Kidney (tissue), 14 donors: ENCODE measurements around the gene NT5C1A. TPM values are rescaled to one million over a fixed set of nuclear protein-coding genes. Genes with fewer than 3 reads are reported as not detected.

Experiments
- DNase-seq, 5 donors: peaks; one replicate each; pipeline ENCODE4 v3.0.0-alpha.2; 2013 to 2020
- FAIRE-seq: peaks from 2 replicates; lab custom pipeline; 2012; peaks lifted over from hg19 to GRCh38; lab: Jason Lieb, UNC
- H3K27ac ChIP-seq, 2 donors: one replicate each; pipeline ENCODE4 v1.7.0; 2013; ENCODE audit warnings: low read depth in 2 of 2, low read length in 2 of 2, inconsistent platforms in 1 of 2
- H3K27me3 ChIP-seq: one replicate; pipeline ENCODE4 v1.7.1; 2013; ENCODE audit warnings: low read length, inconsistent platforms; ENCODE audit not compliant: control insufficient read depth, insufficient read depth
- H3K36me3 ChIP-seq, 3 donors: one replicate each; pipeline versions ENCODE4 v1.7.0 to v1.7.1; 2013; ENCODE audit warnings: low read length in 3 of 3, control low read depth in 1 of 3, inconsistent platforms in 1 of 3; ENCODE audit not compliant: insufficient read depth in 3 of 3, control insufficient read depth in 2 of 3
- H3K4me1 ChIP-seq, 3 donors: one replicate each; pipeline versions ENCODE4 v1.7.0 to v1.7.1; 2013; ENCODE audit warnings: low read length in 3 of 3, inconsistent platforms in 1 of 3, low read depth in 1 of 3; ENCODE audit not compliant: control insufficient read depth in 2 of 3, insufficient read depth in 2 of 3
- H3K4me3 ChIP-seq, 3 donors: one replicate each; pipeline versions ENCODE4 v1.7.0 to v1.8.1; 2013; ENCODE audit warnings: low read length in 3 of 3, control low read depth in 1 of 3, inconsistent platforms in 1 of 3
- H3K9ac ChIP-seq, 3 donors: one replicate each; pipeline versions ENCODE4 v1.7.0 to v1.7.1; 2013; ENCODE audit warnings: low read length in 3 of 3, control low read depth in 1 of 3, inconsistent platforms in 1 of 3
- H3K9me3 ChIP-seq, 3 donors: one replicate each; pipeline versions ENCODE4 v1.7.0 to v1.7.1; 2013; ENCODE audit warnings: low read length in 3 of 3, control low read depth in 1 of 3, inconsistent platforms in 1 of 3; ENCODE audit not compliant: control insufficient read depth in 2 of 3, insufficient read depth in 1 of 3
- intact Hi-C: fragments of 100-400 bp; cut with DNase I; formaldehyde crosslinking; loops from one replicate; pipeline ENCODE4 v1.11.1; 2022
- polyA plus RNA-seq: library from polyadenylated mRNA; stranded (reverse); fragments of 350-450 nt; fragmentation: Illumina TruSeq; extraction: RNeasy Lipid Tissue Mini Kit (QIAGEN cat#74804); gene quantifications from one replicate; pipeline ENCODE4 v1.2.3, GENCODE V29; 2014; ENCODE audit warnings: low read depth, low replicate concordance; ENCODE audit not compliant: insufficient read depth
- total RNA-seq: library from RNA; stranded (reverse); fragmentation: NEBNext Ultra II Directional; extraction: Animal tissue kit (Norgen Biotek cat#: 25700); gene quantifications from one replicate; pipeline ENCODE4 v1.2.1, GENCODE V29; 2021
- TF ChIP-seq, protein P1 (sequence below): IDR thresholded peaks from 3 replicates; pipeline ENCODE4 v1.5.1; 2012; ENCODE audit warnings: mild to moderate bottlenecking, moderate library complexity, borderline replicate concordance; ENCODE audit not compliant: insufficient read depth; ENCODE audit errors: extremely low read depth
- donor health status: control.
- donor health status: control.
- donor health status: control.
- donor health status: control.
- donor health status: control.
- donor health status: DM: yes; HTN: yes; CAD: no.
- donor health status: Normal renal cell carcinoma (clear cell type).

NT5C1A gene
- total and polyA plus RNA-seq, 2 donors from 2014 or later, result 0.62 to 2.0 TPM

DNA sequence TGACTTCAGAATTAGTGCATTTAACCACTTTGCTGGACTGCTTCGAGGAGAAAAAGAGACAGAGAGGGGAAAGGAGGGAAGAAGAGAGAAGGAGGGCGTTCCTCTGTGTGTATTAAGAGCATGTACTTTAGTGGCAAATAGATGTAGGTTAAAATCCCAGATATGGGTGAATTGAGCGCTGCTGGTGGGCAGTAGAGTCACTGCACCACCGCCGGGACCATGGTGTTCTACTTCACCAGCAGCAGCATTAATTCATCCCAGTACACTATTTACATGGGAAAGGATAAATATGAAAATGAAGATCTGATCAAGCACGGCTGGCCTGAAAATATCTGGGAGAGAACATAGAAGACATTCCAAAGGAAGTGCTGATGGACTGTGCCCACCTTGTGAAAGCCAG is 45.9 kb upstream of the NT5C1A start:
- TF ChIP-seq, protein P1, sequence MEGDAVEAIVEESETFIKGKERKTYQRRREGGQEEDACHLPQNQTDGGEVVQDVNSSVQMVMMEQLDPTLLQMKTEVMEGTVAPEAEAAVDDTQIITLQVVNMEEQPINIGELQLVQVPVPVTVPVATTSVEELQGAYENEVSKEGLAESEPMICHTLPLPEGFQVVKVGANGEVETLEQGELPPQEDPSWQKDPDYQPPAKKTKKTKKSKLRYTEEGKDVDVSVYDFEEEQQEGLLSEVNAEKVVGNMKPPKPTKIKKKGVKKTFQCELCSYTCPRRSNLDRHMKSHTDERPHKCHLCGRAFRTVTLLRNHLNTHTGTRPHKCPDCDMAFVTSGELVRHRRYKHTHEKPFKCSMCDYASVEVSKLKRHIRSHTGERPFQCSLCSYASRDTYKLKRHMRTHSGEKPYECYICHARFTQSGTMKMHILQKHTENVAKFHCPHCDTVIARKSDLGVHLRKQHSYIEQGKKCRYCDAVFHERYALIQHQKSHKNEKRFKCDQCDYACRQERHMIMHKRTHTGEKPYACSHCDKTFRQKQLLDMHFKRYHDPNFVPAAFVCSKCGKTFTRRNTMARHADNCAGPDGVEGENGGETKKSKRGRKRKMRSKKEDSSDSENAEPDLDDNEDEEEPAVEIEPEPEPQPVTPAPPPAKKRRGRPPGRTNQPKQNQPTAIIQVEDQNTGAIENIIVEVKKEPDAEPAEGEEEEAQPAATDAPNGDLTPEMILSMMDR, result no peak
- Histone ChIP-seq H3K36me3 (no peaks in the 10 kb centered on the region), H3K9me3 (no peaks in the 10 kb centered on the region), H3K4me3 (no peak overlapping the region), H3K27me3 (peaks cover 8% of the 10 kb centered on the region), H3K4me1 (no peaks in the 10 kb centered on the region), H3K9ac (no peak overlapping the region), H3K27ac (no peak overlapping the region)
- intact Hi-C loops, result no loop called here
- DNase-seq (no peak), FAIRE-seq (no peak)

DNA sequence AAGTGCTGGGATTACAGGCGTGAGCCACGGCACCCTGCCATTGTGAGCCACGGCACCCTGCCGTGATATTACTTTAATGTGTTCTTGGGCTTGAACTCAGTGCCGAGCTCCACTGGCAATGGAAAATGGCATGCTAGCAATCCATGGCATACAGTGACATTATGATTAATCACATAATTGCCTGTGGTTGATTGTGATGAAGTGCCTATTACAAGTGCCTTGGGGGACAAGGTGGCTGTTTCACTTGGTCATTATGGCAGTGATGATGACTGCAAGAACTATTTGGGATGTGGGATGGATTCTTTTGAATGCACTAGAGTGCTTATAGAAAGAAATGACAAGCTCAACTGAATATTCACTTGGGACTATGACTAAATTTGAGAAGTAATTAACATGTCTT is 41.6 kb upstream of the NT5C1A start:
- H3K36me3 ChIP-seq, result no peaks in the 10 kb centered on the region
- H3K9ac ChIP-seq, result no peak overlapping the region
- H3K4me3 ChIP-seq, result no peak overlapping the region
- no peak overlapping the region for H3K27ac ChIP-seq
- TF ChIP-seq, protein P1, result no peak
- intact Hi-C loops, result no loop called here
- no peaks in the 10 kb centered on the region for H3K4me1 ChIP-seq
- peaks cover 8% of the 10 kb centered on the region for H3K27me3 ChIP-seq
- no peak for DNase-seq
- no peaks in the 10 kb centered on the region for H3K9me3 ChIP-seq
- no peak for FAIRE-seq

DNA sequence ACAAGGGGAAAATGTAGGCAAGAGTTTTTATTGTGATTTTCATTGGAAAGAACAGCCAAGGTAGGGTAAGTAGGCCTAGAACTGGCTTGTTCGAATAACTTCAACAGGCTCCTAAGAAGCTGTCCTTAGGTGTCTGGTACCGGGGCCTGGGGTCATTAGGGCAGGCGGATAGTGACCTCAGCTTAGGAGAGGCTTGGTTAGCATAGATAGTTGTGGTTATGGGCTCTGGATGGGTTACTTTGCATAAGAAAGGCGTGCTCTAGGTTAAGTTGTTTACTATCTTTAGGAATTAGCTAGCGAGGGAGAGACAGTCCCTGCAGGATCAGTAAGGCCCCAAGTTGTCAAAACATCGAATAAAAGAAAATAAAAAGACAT is 40.0 kb upstream of the NT5C1A start:
- Histone ChIP-seq H3K27me3 (peaks cover 2% of the 10 kb centered on the region), H3K9ac (no peak overlapping the region), H3K36me3 (no peaks in the 10 kb centered on the region), H3K4me1 (no peaks in the 10 kb centered on the region), H3K9me3 (no peaks in the 10 kb centered on the region), H3K27ac (no peak overlapping the region), H3K4me3 (no peak overlapping the region)
- no peak for FAIRE-seq
- no peak for DNase-seq
- intact Hi-C loops, result no loop called here
- TF ChIP-seq, protein P1, result no peak
